Omental fat pad (tissue), 4 donors: Measurements from ENCODE around the gene AMACR. TPM values are rescaled to one million over a fixed set of nuclear protein-coding genes. Genes with fewer than 3 reads are reported as not detected.
"Not testable (repeated sequence)": the region's sequence is repeated elsewhere in the genome, so short reads cannot be mapped to it uniquely, and the experiment has no call there.

Experiments used
- ATAC-seq: fragments of 150-250 bp; one replicate; pipeline ENCODE4 v1.9.1; 2016; ENCODE audit warnings: mild to moderate bottlenecking, moderate library complexity; ENCODE audit not compliant: low FRiP score
- DNase-seq: peaks from one replicate; pipeline ENCODE4 v3.0.0-alpha.2; 2019; ENCODE audit warnings: low spot score
- total RNA-seq, 4 donors: library from RNA; depleted of rRNA; stranded (reverse); fragments of >200 nt; gene quantifications; one replicate each; pipeline ENCODE4 v1.1.0, GENCODE V29; 2016
- TF ChIP-seq, protein P1 (sequence below), 3 donors: fragments of 450-650 bp; IDR thresholded peaks; one replicate each; pipeline ENCODE4 v1.5.1; 2016 to 2017; ENCODE audit warnings: antibody characterized with exemption in 3 of 3, mild to moderate bottlenecking in 3 of 3, moderate library complexity in 2 of 3

Gene AMACR
- total RNA-seq, 4 donors from 2014 or later, result 3.5 to 12.8 (median 6.1) TPM

DNA sequence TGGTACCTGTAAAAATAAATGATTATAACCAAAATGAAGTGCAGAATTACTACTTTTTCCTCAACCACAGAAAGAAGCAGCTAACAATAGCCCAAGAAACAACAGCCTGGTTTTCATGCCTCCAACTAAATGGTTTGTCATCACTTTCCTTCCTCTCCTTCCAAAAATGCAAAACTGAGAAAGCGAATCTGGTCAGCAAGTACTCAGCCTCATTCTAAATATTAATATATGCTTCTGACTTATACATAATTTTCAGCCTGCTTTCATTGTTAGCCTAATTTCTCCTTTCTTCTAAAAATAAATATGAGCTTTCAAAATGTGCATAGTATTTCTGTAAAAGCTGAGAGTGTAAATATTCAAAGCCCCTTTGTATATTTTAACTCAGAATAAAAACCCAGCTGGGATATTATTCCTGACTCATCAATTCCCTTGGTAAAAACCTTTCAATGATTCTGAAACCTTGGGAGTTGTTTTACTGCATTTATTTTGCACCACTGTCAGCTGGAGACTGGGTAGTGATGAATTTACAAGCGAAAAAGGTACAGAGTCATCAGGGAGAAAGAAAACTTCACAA is 50.2 kb downstream of the AMACR start:
- DNase-seq, result no peak
- TF ChIP-seq, protein P1, sequence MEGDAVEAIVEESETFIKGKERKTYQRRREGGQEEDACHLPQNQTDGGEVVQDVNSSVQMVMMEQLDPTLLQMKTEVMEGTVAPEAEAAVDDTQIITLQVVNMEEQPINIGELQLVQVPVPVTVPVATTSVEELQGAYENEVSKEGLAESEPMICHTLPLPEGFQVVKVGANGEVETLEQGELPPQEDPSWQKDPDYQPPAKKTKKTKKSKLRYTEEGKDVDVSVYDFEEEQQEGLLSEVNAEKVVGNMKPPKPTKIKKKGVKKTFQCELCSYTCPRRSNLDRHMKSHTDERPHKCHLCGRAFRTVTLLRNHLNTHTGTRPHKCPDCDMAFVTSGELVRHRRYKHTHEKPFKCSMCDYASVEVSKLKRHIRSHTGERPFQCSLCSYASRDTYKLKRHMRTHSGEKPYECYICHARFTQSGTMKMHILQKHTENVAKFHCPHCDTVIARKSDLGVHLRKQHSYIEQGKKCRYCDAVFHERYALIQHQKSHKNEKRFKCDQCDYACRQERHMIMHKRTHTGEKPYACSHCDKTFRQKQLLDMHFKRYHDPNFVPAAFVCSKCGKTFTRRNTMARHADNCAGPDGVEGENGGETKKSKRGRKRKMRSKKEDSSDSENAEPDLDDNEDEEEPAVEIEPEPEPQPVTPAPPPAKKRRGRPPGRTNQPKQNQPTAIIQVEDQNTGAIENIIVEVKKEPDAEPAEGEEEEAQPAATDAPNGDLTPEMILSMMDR (IDR thresholded peaks at IDR 0.05), result no peak
- no peak for ATAC-seq

DNA sequence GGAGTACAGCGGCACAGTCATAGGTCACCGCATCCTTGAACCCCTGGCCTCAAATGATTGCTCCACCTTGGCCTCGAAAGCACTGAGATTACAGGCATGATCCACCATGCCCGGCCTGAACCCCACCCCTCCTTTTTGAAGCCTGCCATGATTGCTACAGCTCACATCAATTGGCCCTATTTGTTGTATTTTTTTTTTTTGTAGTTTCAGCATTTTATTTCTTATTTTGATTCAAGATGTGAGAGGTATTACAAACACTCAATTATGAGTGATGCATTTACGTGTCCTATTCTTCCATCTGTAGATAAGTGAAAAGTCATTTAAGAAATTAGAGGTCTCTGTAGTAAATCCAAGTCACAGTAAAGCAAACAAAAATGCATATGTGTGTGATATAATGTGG is 55.7 kb downstream of the AMACR start:
- ATAC-seq, DNase-seq: not testable (repeated sequence)

DNA sequence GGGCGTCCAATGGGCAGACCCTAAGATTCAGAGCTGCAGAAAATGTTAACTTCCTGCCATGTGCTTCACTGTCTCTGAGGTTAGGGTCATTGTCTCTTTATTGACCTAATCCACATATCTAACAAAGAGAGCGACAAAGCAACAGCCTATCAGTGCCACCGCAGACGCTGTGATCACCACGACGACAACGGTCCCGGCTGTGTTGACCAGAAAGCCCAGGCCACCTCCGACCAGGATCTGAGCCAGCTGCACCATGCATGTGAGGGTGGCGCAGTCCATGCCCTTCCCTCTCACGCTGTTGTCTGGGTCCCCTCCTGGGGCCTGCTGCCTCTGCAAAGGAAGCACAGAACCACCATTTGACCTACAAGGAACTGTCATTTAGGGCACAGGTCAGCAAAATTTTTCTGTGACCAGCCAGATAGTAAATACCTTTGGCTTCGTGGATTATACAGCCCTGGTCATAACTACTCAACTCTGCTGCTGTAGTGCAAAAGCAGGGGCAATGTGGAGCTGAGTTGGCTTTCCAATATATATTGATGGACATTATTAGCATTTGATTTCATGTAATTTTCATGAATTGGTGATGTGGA is 63.2 kb downstream of the AMACR start:
- ATAC-seq (no peak), DNase-seq (no peak)
- TF ChIP-seq, protein P1 (IDR thresholded peaks at IDR 0.05), result no peak

DNA sequence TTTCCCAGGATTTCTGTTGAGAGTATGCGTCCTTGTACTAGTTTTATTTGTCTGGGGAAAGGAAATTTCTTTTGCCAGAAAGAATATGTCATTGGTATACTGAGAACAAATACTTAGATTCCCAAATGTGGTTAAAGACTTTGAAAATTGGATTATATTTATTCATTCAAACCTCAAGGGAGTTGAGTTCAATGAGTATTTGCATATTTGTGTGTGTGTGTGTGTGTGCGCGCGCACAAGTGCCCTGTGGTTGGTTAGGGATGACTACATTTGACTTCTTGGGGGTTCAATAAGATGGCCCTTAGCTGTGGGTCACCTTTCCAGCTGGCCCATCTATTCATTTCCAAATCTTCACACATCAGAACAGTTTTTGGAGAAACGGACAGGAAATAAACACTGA is 66.8 kb downstream of the AMACR start:
- TF ChIP-seq, protein P1 (IDR thresholded peaks at IDR 0.05), result no peak
- DNase-seq (no peak), ATAC-seq (no peak)

DNA sequence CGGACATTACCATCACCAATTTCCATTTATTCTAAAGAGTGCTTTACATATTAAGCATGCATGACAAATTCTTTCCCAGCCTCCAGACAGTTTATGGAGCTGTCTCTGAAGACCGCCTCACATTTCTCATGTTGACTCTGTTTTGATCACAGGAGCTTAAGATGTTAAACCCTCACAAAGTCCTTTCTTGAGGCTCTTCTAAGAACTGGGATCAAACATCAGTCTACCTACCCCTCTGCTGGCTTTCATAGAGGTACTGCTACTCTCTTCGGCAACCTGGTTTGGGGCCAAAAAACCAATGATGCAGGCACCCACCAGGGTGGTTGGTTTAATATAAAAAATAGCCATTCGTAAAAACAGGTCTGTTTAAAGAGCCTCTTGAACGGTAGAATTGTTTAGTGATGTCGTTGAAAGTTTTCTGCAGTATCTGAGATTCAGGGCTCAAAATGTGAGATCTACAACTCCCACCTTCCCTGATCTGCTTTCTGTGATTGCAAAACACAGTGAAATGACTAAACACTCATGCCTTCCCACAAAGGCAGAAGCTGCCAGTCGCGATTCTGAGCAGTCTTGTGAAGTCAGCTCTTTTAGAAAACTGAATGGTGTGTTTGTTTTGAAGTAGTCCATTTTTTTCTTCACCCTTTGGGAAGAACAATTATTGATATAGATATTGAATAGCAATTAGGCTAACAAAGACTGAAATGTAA is 68.1 kb downstream of the AMACR start:
- no peak for DNase-seq
- TF ChIP-seq, protein P1 (IDR thresholded peaks at IDR 0.05), result no peak
- no peak for ATAC-seq

DNA sequence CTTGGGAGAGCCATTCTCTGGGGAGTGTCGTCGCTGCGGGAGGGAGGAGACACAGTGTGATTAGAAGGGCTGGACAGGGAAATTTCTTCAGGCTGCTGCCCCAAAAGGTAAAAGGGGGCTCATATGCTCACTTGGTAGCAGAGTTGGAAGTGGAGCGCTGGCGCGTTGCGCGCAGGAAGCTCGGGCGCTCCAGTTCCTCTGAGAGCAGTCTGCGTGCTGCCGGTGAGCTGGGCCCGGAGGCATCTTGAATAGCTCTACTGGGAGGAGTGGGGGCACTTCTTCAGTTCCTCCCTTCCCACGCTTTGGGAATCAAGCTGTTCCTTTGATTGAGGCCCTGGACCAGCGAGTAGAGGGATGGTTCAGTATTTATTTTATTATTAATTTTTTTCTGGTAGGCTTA is 69.0 kb downstream of the AMACR start:
- DNase-seq (no peak), ATAC-seq (no peak)
- TF ChIP-seq, protein P1 (IDR thresholded peaks at IDR 0.05), result no peak

DNA sequence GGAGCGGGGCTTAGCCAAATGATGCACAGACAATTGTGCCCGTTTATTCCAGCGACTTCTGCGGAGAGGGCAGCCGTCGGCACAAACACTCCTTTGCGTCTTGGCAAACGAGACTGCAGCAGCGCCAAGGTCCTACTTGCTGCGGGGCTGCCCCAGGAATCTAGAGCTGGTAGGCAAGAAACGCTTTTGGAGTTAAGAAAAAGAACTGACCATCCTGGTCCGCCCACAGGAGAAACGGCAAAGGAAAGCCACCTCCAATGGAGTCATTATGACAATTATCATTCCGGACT is 69.4 kb downstream of the AMACR start:
- TF ChIP-seq, protein P1 (IDR thresholded peaks at IDR 0.05), result no peak
- DNase-seq (no peak), ATAC-seq (no peak)
